HepG2 (cell line): ENCODE data around the gene SLC22A31. TPM values are rescaled to one million over a fixed set of nuclear protein-coding genes. Genes with fewer than 3 reads are reported as not detected.

Source experiments
- GLI4 ChIP-seq: sonication (generic); formaldehyde crosslinking; IDR thresholded peaks from 2 replicates; pipeline ENCODE4 v1.5.1; 2020; ENCODE audit warnings: missing genetic modification reagents, mild to moderate bottlenecking, moderate library complexity, borderline replicate concordance
- HNRNPLL ChIP-seq: fragments of 200-400 bp; formaldehyde crosslinking; IDR thresholded peaks from 2 replicates; pipeline ENCODE4 v1.6.1; 2017; ENCODE audit warnings: mild to moderate bottlenecking, low read depth, low read length; ENCODE audit not compliant: poor library complexity, severe bottlenecking
- HOXA5 ChIP-seq: sonication (generic); formaldehyde crosslinking; IDR thresholded peaks from 2 replicates; pipeline ENCODE4 v1.4.0; 2020; ENCODE audit warnings: missing genetic modification reagents
- PAXIP1 ChIP-seq: sonication (generic); formaldehyde crosslinking; conservative IDR thresholded peaks from 2 replicates; pipeline ENCODE4 v1.4.0; 2020; ENCODE audit warnings: mild to moderate bottlenecking, missing genetic modification reagents, moderate library complexity
- TFAP4 ChIP-seq: sonication (generic); IDR thresholded peaks from 2 replicates; pipeline ENCODE4 v1.6.1; 2016; ENCODE audit warnings: low read depth, borderline replicate concordance
- UBTF ChIP-seq: sonication (generic); formaldehyde crosslinking; IDR thresholded peaks from 2 replicates; pipeline ENCODE4 v1.4.0; 2020; ENCODE audit warnings: mild to moderate bottlenecking, missing genetic modification reagents
- YY1 ChIP-seq: IDR thresholded peaks from 2 replicates; pipeline ENCODE4 v1.6.1; 2011; ENCODE audit warnings: low read length, low read depth, moderate library complexity, mild to moderate bottlenecking; ENCODE audit not compliant: insufficient read depth, insufficient replicate concordance
- ZNF121 ChIP-seq: sonication (generic); formaldehyde crosslinking; IDR thresholded peaks from 2 replicates; pipeline ENCODE4 v1.5.0; 2020; ENCODE audit warnings: mild to moderate bottlenecking, missing genetic modification reagents
- ZNF710 ChIP-seq: sonication (generic); formaldehyde crosslinking; IDR thresholded peaks from 2 replicates; pipeline ENCODE4 v1.5.0; 2020; ENCODE audit warnings: mild to moderate bottlenecking, missing genetic modification reagents, borderline replicate concordance
- ZSCAN31 ChIP-seq: sonication (generic); formaldehyde crosslinking; IDR thresholded peaks from 2 replicates; pipeline ENCODE4 v1.5.0; 2020; ENCODE audit warnings: low read depth, mild to moderate bottlenecking, missing genetic modification reagents
- polyA plus RNA-seq, 8 experiments: library from polyadenylated mRNA; depleted of rRNA in 3 of 8; stranded (reverse) in 7 of 8; unstranded in 1 of 8; fragments of >200 nt; fragmentation: Illumina TruSeq in 4 of 8; extraction: Trizol in 4 of 8; gene quantifications; 2 replicates each; pipeline versions ENCODE4 v1.2.1 to v1.2.3, GENCODE V29; 2011 to 2016; ENCODE audit warnings: low read depth in 4 of 8, missing spikeins in 1 of 8, mixed read lengths in 1 of 8; ENCODE audit not compliant: insufficient read depth in 1 of 8
- total RNA-seq, 5 experiments: library from RNA; depleted of rRNA; stranded (reverse); fragments of >200 nt; fragmentation: Illumina TruSeq; extraction: Trizol; gene quantifications; 2 replicates each; pipeline ENCODE4 v1.2.3, GENCODE V29; 2016; ENCODE audit warnings: low read depth in 1 of 5

SLC22A31 gene
- total and polyA plus RNA-seq, 2 of the 13 experiments (the other 11 are each of a cell fraction or from before 2014, with no cell fraction given) = 67.3 to 83.3 TPM

GRCh38 chr16:89197633-89198416, 2.5 kb downstream of the SLC22A31 start (continued):
- TF ChIP-seq HNRNPLL (peak; percentile 56), TFAP4 (peak; percentile 86), ZSCAN31 (CRISPR knock-in tag) (peak; percentile 92), HOXA5 (CRISPR knock-in tag) (peak; percentile 74), PAXIP1 (peak; percentile 92), YY1 (peak; percentile 84), GLI4 (CRISPR knock-in tag) (no peak), ZNF121 (CRISPR knock-in tag) (peak; percentile 99), ZNF710 (CRISPR knock-in tag) (peak; percentile 78; the same call in 1 of the 2 replicates), UBTF (CRISPR knock-in tag) (peak; percentile 85)
